GM12892 (cell line): ENCODE measurements around the gene HERC6.

Experiments used
- POLR2A ChIP-seq: IDR thresholded peaks from 2 replicates; pipeline ENCODE4 v1.6.1; 2011; ENCODE audit warnings: low read depth, low read length, control low read depth
- POLR2AphosphoS5 ChIP-seq: IDR thresholded peaks from 2 replicates; pipeline ENCODE4 v1.6.1; 2011; ENCODE audit warnings: low read depth, low read length, control low read depth
- TAF1 ChIP-seq: IDR thresholded peaks from 2 replicates; pipeline ENCODE4 v1.6.1; 2011; ENCODE audit warnings: low read depth, mild to moderate bottlenecking, control low read depth, low read length, borderline replicate concordance

DNA sequence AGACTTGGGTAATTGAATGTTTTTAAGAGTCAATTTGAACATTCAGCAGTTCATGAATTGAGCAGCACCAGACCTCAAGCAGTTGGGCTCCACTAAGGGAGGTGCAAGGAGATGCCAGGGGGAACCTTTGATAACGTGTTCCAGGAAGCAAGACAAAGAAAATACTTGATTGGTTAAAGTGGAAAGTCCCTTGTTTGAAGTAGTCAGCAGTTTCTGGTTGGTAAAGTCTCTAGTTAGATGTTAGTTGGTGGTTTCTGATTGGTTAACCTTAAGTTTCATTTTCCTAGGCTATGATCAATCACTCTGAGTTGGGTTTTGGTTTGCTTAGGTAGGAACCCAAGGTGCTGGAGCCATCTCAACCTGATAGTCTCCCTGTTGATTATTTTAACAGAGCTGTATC is 4.0 kb downstream of the HERC6 start:
- TF ChIP-seq POLR2A = no peak
- no peak for TF ChIP-seq TAF1
- TF ChIP-seq POLR2AphosphoS5 = no peak
